ENCODE measurements around the gene CDA.

CDA gene

GRCh38 chr1:20560966-20561365 lies 27.9 kb upstream of the CDA start:
- Histone ChIP-seq H3K79me2 (ENCODE audit: insufficient read depth, low read length) (no peaks in the 10 kb centered on the region), H3K27ac (ENCODE audit: low read depth, low read length) (no peak overlapping the region), H2AFZ (ENCODE audit: low read depth, low read length, severe bottlenecking) (no peak overlapping the region)

GRCh38 chr1:20565234-20565633 lies 23.7 kb upstream of the CDA start:
- Histone ChIP-seq H3K9me2 (replicated peaks; ENCODE audit: insufficient read depth, low read length) (no peaks in the 10 kb centered on the region), H3K9me3 (ENCODE audit: insufficient read depth, low read length) (no peaks in the 10 kb centered on the region), H2AFZ (ENCODE audit: low read depth, low read length, severe bottlenecking) (no peak overlapping the region), H3K27me3 (ENCODE audit: low read length) (no peaks in the 10 kb centered on the region), H3K36me3 (ENCODE audit: low read length) (no peaks in the 10 kb centered on the region), H3K27ac (ENCODE audit: low read depth, low read length) (no peak overlapping the region), H3K4me2 (ENCODE audit: low read depth, low read length, poor library complexity, severe bottlenecking) (no peak overlapping the region), H3F3A (ENCODE audit: insufficient read depth) (no peaks in the 10 kb centered on the region), H3K9ac (ENCODE audit: low read length) (no peak overlapping the region), H3K79me2 (ENCODE audit: insufficient read depth, low read length) (no peaks in the 10 kb centered on the region), H4K20me1 (ENCODE audit: low read depth, low read length) (no peaks in the 10 kb centered on the region), H3K4me3 (ENCODE audit: insufficient read depth, low read length, poor library complexity, severe bottlenecking) (no peak overlapping the region)
- TF ChIP-seq CTCF (IDR thresholded peaks at IDR 0.05; ENCODE audit: insufficient read depth, low read length, poor library complexity, severe bottlenecking): no peak

More at GRCh38 chr1:20560966-20561365, 27.9 kb upstream of the CDA start:
- H3K9ac ChIP-seq (ENCODE audit: low read length): no peak overlapping the region
- H3F3A ChIP-seq (ENCODE audit: insufficient read depth): no peaks in the 10 kb centered on the region
- no peaks in the 10 kb centered on the region for H3K36me3 ChIP-seq (ENCODE audit: low read length)
- no peaks in the 10 kb centered on the region for H3K9me3 ChIP-seq (ENCODE audit: insufficient read depth, low read length)
- no peaks in the 10 kb centered on the region for H3K9me2 ChIP-seq (replicated peaks; ENCODE audit: insufficient read depth, low read length)
- no peaks in the 10 kb centered on the region for H4K20me1 ChIP-seq (ENCODE audit: low read depth, low read length)
- H3K4me2 ChIP-seq (ENCODE audit: low read depth, low read length, poor library complexity, severe bottlenecking): no peak overlapping the region
- no peak overlapping the region for H3K4me3 ChIP-seq (ENCODE audit: insufficient read depth, low read length, poor library complexity, severe bottlenecking)
- no peaks in the 10 kb centered on the region for H3K27me3 ChIP-seq (ENCODE audit: low read length)
- TF ChIP-seq CTCF (IDR thresholded peaks at IDR 0.05; ENCODE audit: insufficient read depth, low read length, poor library complexity, severe bottlenecking) (no peak), EZH2phosphoT487 (conservative IDR thresholded peaks at IDR 0.05; ENCODE audit: low read length) (no peak)

- Histone ChIP-seq H2AFZ (ENCODE audit: low read depth, low read length, severe bottlenecking) (no peak overlapping the region), H3K27ac (ENCODE audit: low read depth, low read length) (no peak overlapping the region), H3K4me3 (ENCODE audit: insufficient read depth, low read length, poor library complexity, severe bottlenecking) (no peak overlapping the region), H3F3A (ENCODE audit: insufficient read depth) (no peaks in the 10 kb centered on the region), H3K27me3 (ENCODE audit: low read length) (no peaks in the 10 kb centered on the region; the same call in 1 of the 2 replicates), H3K4me2 (ENCODE audit: low read depth, low read length, poor library complexity, severe bottlenecking) (no peak overlapping the region), H3K9ac (ENCODE audit: low read length) (no peak overlapping the region), H4K20me1 (ENCODE audit: low read depth, low read length) (no peaks in the 10 kb centered on the region), H3K9me3 (ENCODE audit: insufficient read depth, low read length) (no peaks in the 10 kb centered on the region), H3K36me3 (ENCODE audit: low read length) (no peaks in the 10 kb centered on the region), H3K79me2 (ENCODE audit: insufficient read depth, low read length) (no peaks in the 10 kb centered on the region), H3K9me2 (replicated peaks; ENCODE audit: insufficient read depth, low read length) (no peaks in the 10 kb centered on the region)
- no peak for TF ChIP-seq EZH2phosphoT487 (conservative IDR thresholded peaks at IDR 0.05; ENCODE audit: low read length)
Measured at GRCh38 chr1:20569523-20570098, 19.3 kb upstream of the CDA start.

- Histone ChIP-seq H4K20me1 (ENCODE audit: low read depth, low read length) (no peaks in the 10 kb centered on the region), H3K27me3 (ENCODE audit: low read length) (no peaks in the 10 kb centered on the region; the same call in 1 of the 2 replicates), H3F3A (ENCODE audit: insufficient read depth) (no peaks in the 10 kb centered on the region), H3K9ac (ENCODE audit: low read length) (no peak overlapping the region), H3K9me2 (replicated peaks; ENCODE audit: insufficient read depth, low read length) (no peaks in the 10 kb centered on the region), H3K27ac (ENCODE audit: low read depth, low read length) (no peak overlapping the region), H2AFZ (ENCODE audit: low read depth, low read length, severe bottlenecking) (no peak overlapping the region), H3K4me3 (ENCODE audit: insufficient read depth, low read length, poor library complexity, severe bottlenecking) (no peak overlapping the region), H3K9me3 (ENCODE audit: insufficient read depth, low read length) (no peaks in the 10 kb centered on the region), H3K4me2 (ENCODE audit: low read depth, low read length, poor library complexity, severe bottlenecking) (no peak overlapping the region), H3K36me3 (ENCODE audit: low read length) (no peaks in the 10 kb centered on the region), H3K79me2 (ENCODE audit: insufficient read depth, low read length) (no peaks in the 10 kb centered on the region)
- TF ChIP-seq EZH2phosphoT487 (conservative IDR thresholded peaks at IDR 0.05; ENCODE audit: low read length) (no peak), CTCF (IDR thresholded peaks at IDR 0.05; ENCODE audit: insufficient read depth, low read length, poor library complexity, severe bottlenecking) (no peak)
Measured at GRCh38 chr1:20571427-20571826, 17.5 kb upstream of the CDA start.

Measured in SU-DHL-6 (cell line).